K562 (cell line): Measurements from ENCODE around the gene GPR179. TPM values are rescaled to one million over a fixed set of nuclear protein-coding genes. Genes with fewer than 3 reads are reported as not detected.

Experiments
- ATAC-seq: fragments of 200-7000 bp; cut with Tn5 transposase; 3 replicates; pipeline ENCODE4 v1.9.1; 2020; ENCODE audit warnings: moderate library complexity
- BruUV-seq: library from RNA; stranded (reverse); fragments of 400-500 nt; replicated peaks from 2 replicates; lab custom pipeline; 2021; lab: Mats Ljungman, UMichigan
- CTCF ChIA-PET: fragments of 300-600 bp; formaldehyde crosslinking; extraction: SDS; loops from one replicate; lab custom pipeline; 2021; ENCODE audit warnings: low intra/inter-chr PET ratio; lab: Yijun Ruan, JAX
- POLR2A ChIA-PET: fragments of 300-600, 350-650 bp; sonication (Branson Sonifier 250); formaldehyde crosslinking; extraction: SDS; loops from one replicate; lab custom pipeline; 2021; ENCODE audit warnings: antibody characterized with exemption, inconsistent platforms; lab: Yijun Ruan, JAX
- DNase-seq, 4 experiments: peaks; one replicate each; pipeline versions ENCODE4 v3.0.0 to v3.0.0-alpha.2; 2011 to 2018; ENCODE audit warnings: low spot score in 3 of 4, mixed read lengths in 3 of 4; ENCODE audit errors: extremely low read depth in 1 of 4
- FAIRE-seq: peaks from 2 replicates; lab custom pipeline; 2011; peaks lifted over from hg19 to GRCh38; lab: Jason Lieb, UNC
- H2AFZ ChIP-seq: 2 replicates; pipeline ENCODE4 v1.6.0; 2011; ENCODE audit warnings: low read depth, low read length, control low read depth, inconsistent platforms
- H3K27ac ChIP-seq: fragments of 200-600 bp; 3 replicates; pipeline ENCODE4 v1.8.0; 2011; ENCODE audit warnings: low read depth, mild to moderate bottlenecking, control low read depth, inconsistent platforms, low read length, moderate library complexity, mixed read lengths; ENCODE audit errors: extremely low read depth
- H3K27me3 ChIP-seq, 2 experiments: fragments of 300-600 bp in 1 of 2; 2 replicates in 1 of 2; 3 replicates in 1 of 2; pipeline versions ENCODE4 v1.6.0 to v1.8.0; 2011; ENCODE audit warnings: inconsistent platforms in 2 of 2, low read length in 2 of 2, mild to moderate bottlenecking in 1 of 2, mixed read lengths in 1 of 2, moderate library complexity in 1 of 2; ENCODE audit not compliant: control insufficient read depth in 2 of 2, insufficient read depth in 2 of 2
- H3K36me3 ChIP-seq: fragments of 300-600 bp; 3 replicates; pipeline ENCODE4 v1.8.0; 2011; ENCODE audit warnings: mild to moderate bottlenecking, low read length, inconsistent platforms; ENCODE audit not compliant: control insufficient read depth, insufficient read depth
- H3K4me1 ChIP-seq, 2 experiments: fragments of 200-600 bp in 1 of 2; replicated peaks in 1 of 2; 2 replicates in 1 of 2; 3 replicates in 1 of 2; pipeline versions ENCODE4 v1.5.1 to v1.8.0; 2011; ENCODE audit warnings: inconsistent platforms in 2 of 2, low read length in 2 of 2, mild to moderate bottlenecking in 1 of 2, mixed read lengths in 1 of 2, moderate library complexity in 1 of 2; ENCODE audit not compliant: control insufficient read depth in 2 of 2, insufficient read depth in 2 of 2
- H3K4me2 ChIP-seq: 2 replicates; pipeline ENCODE4 v1.6.1; 2011; ENCODE audit warnings: low read length, control low read depth, inconsistent platforms, mixed read lengths; ENCODE audit not compliant: insufficient read depth
- H3K4me3 ChIP-seq: fragments of 200-600 bp; sonication (generic), shearing (Covaris generic); 2 replicates; pipeline ENCODE4 v1.5.1; 2016; ENCODE audit warnings: control low read depth, inconsistent platforms
- H3K79me2 ChIP-seq: fragments of 200-600 bp; 3 replicates; pipeline ENCODE4 v1.8.0; 2011; ENCODE audit warnings: low read length, inconsistent platforms; ENCODE audit not compliant: control insufficient read depth, insufficient read depth
- H3K9ac ChIP-seq, 2 experiments: 2 replicates each; pipeline versions ENCODE4 v1.6.0 to v1.6.1; 2011; ENCODE audit warnings: low read depth in 2 of 2, low read length in 2 of 2, control low read depth in 1 of 2, inconsistent platforms in 1 of 2, mild to moderate bottlenecking in 1 of 2, mixed read lengths in 1 of 2; ENCODE audit not compliant: insufficient read depth in 1 of 2
- H3K9me1 ChIP-seq: one replicate; pipeline ENCODE4 v1.6.0; 2011; ENCODE audit warnings: inconsistent platforms, mild to moderate bottlenecking, low read length, moderate library complexity; ENCODE audit not compliant: control insufficient read depth, insufficient read depth
- H3K9me3 ChIP-seq: replicated peaks from 2 replicates; pipeline ENCODE4 v1.5.1; 2011; ENCODE audit warnings: low read depth, low read length, inconsistent platforms; ENCODE audit not compliant: control insufficient read depth, insufficient read depth
- H4K20me1 ChIP-seq: replicated peaks from 2 replicates; pipeline ENCODE4 v1.6.1; 2011; ENCODE audit warnings: low read length, inconsistent platforms, mixed read lengths; ENCODE audit not compliant: control insufficient read depth, insufficient read depth
- CBX3 ChIP-seq, 2 experiments: IDR thresholded peaks; 1 replicate in 1 of 2; 2 replicates in 1 of 2; pipeline ENCODE4 v1.6.1; 2012; ENCODE audit warnings: inconsistent platforms in 2 of 2, low read length in 2 of 2, borderline replicate concordance in 1 of 2, control low read depth in 1 of 2
- COPS2 ChIP-seq: fragments of 450-650 bp; conservative IDR thresholded peaks from 2 replicates; pipeline ENCODE4 v1.6.1; 2016; ENCODE audit warnings: mild to moderate bottlenecking, moderate library complexity
- HCFC1 ChIP-seq: IDR thresholded peaks from 2 replicates; pipeline ENCODE4 v1.6.1; 2012; ENCODE audit warnings: low read depth, low read length, improper control_type of control experiment
- MTA3 ChIP-seq: fragments of 450-650 bp; formaldehyde crosslinking; IDR thresholded peaks from 2 replicates; pipeline ENCODE4 v1.6.1; 2017; ENCODE audit warnings: mild to moderate bottlenecking, borderline replicate concordance
- NFIC ChIP-seq: fragments of 450-650 bp; IDR thresholded peaks from 2 replicates; pipeline ENCODE4 v1.6.1; 2017; ENCODE audit warnings: mild to moderate bottlenecking, inconsistent platforms
- SPI1 ChIP-seq: IDR thresholded peaks from 2 replicates; pipeline ENCODE4 v1.6.1; 2011; ENCODE audit warnings: low read depth, low read length, control low read depth, borderline replicate concordance
- SREBF1 ChIP-seq: fragments of 150-350 bp; IDR thresholded peaks from 2 replicates; pipeline ENCODE4 v1.6.1; 2014; ENCODE audit warnings: antibody characterized with exemption, low read depth, low read length, borderline replicate concordance
- TCFL5 ChIP-seq: fragments of 250-450 bp; sonication (Bioruptor Pico); conservative IDR thresholded peaks from 2 replicates; pipeline ENCODE4 v1.6.1; 2021; ENCODE audit warnings: mild to moderate bottlenecking, moderate library complexity, matching md5 sums
- ZBTB1 ChIP-seq: sonication (generic); formaldehyde crosslinking; IDR thresholded peaks from 2 replicates; pipeline ENCODE4 v1.8.1; 2023; ENCODE audit warnings: missing genetic modification reagents, low read depth, mild to moderate bottlenecking, borderline replicate concordance
- ZBTB7A ChIP-seq: IDR thresholded peaks from 2 replicates; pipeline ENCODE4 v1.6.1; 2011; ENCODE audit warnings: low read depth, mild to moderate bottlenecking, low read length, moderate library complexity, borderline replicate concordance; ENCODE audit not compliant: control insufficient read depth
- ZNF24 ChIP-seq: fragments of 450-650 bp; IDR thresholded peaks from 2 replicates; pipeline ENCODE4 v1.6.1; 2016
- ZNF274 ChIP-seq: IDR thresholded peaks from 2 replicates; pipeline ENCODE4 v1.6.1; 2011; ENCODE audit warnings: low read depth, mild to moderate bottlenecking, low read length, moderate library complexity, borderline replicate concordance
- ZNF778 ChIP-seq: fragments of 450-650 bp; formaldehyde crosslinking; IDR thresholded peaks from 2 replicates; pipeline ENCODE4 v1.4.0; 2020; ENCODE audit warnings: mild to moderate bottlenecking, moderate library complexity
- WGBS: fragments of 100-300 bp; shearing (Covaris generic); methylation state at CpG from one replicate; pipeline ENCODE4 v1.1.6; 2016; ENCODE audit warnings: low coverage, mixed read lengths; ENCODE audit not compliant: insufficient coverage; ENCODE audit errors: missing lambda C conversion rate; 5-methylcytosine and 5-hydroxymethylcytosine counted together
- in situ Hi-C: fragments of 300-500 bp; cut with MboI; formaldehyde crosslinking; loops from 4 replicates; pipeline ENCODE4 v1.15.0; 2018; ENCODE audit warnings: inconsistent platforms, mixed read lengths
- intact Hi-C: fragments of 100-400 bp; cut with micrococcal nuclease; formaldehyde crosslinking; loops from 2 replicates; pipeline ENCODE4 v1.14.2; 2022
- polyA plus RNA-seq, 8 experiments: library from polyadenylated mRNA; depleted of rRNA in 4 of 8; stranded (reverse) in 5 of 8; unstranded in 3 of 8; fragments of >200 nt; fragmentation: Nextera tagmentation in 2 of 8; fragmentation: Illumina TruSeq in 1 of 8; extraction: Ambion mirVana in 2 of 8; extraction: Trizol in 1 of 8; gene quantifications; 2 replicates each; pipeline versions ENCODE4 v1.2.1 to v1.2.3, GENCODE V29; 2011 to 2014; ENCODE audit warnings: inconsistent platforms in 1 of 8, missing spikeins in 1 of 8
- total RNA-seq, 7 experiments: library from RNA; depleted of rRNA in 6 of 7; stranded (reverse); fragments of >200 nt in 6 of 7; fragmentation: Illumina TruSeq in 2 of 7; extraction: Trizol in 2 of 7; gene quantifications; 2 replicates each; pipeline versions ENCODE4 v1.2.1 to v1.2.3, GENCODE V29; 2011 to 2021; ENCODE audit warnings: low replicate concordance in 1 of 7
- TF ChIP-seq, protein P1 (sequence below): fragments of 450-650 bp; conservative IDR thresholded peaks from 2 replicates; pipeline ENCODE4 v1.6.1; 2016; ENCODE audit warnings: missing genetic modification characterization, low read depth, mild to moderate bottlenecking, control low read depth, missing compliant biosample characterization

GPR179 gene
- total and polyA plus RNA-seq, 9 of the 15 experiments (the other 6 are each of a cell fraction or from before 2014, with no cell fraction given) = not detected

GRCh38 chr17:38341035-38341721 is 2.6 kb downstream of the GPR179 start:
- H3K4me3 ChIP-seq = no peak overlapping the region
- H4K20me1 ChIP-seq = peaks cover 21% of the 10 kb centered on the region
- peaks cover 0 to 3% of the 10 kb centered on the region in 2 experiments; a peak in 1 of 5 replicates for H3K4me1 ChIP-seq
- DNase-seq = no peak
- POLR2A ChIA-PET = interaction anchor here (0.6 to 1.7 kb wide), 7 partner anchors 9 to 71 kb away, joined by 3 to 7 read pairs (median 3); partner anchors contain the start of gene SOCS7
- no peaks in the 10 kb centered on the region for H3K79me2 ChIP-seq
- intact Hi-C loops = no loop called here
- in situ Hi-C loops = loop anchor here (10.0 kb wide), 1 partner anchor 134 kb away; no protein-coding TSS in a partner anchor
- no peak overlapping the region for H3K27ac ChIP-seq
- no peak for ATAC-seq
- WGBS = 6% methylated on average over 5 of the region's 5 CpGs
- FAIRE-seq = no peak
- TF ChIP-seq NFIC (peak; percentile 91), HCFC1 (no peak), SPI1 (0 out of 2 replicates have a peak, but pooled peaks have one; percentile 2)
- TF ChIP-seq, all 486 proteins: peak for 2
- BruUV-seq = no TSS peak
- CTCF ChIA-PET = no interaction called here
- Histone ChIP-seq H3K9me3 (no peaks in the 10 kb centered on the region), H3K36me3 (no peaks in the 10 kb centered on the region), H3K9ac (peak overlapping the region in 1 of 2 experiments; percentile 4; a peak in 1 of 4 replicates), H3K27me3 (peaks cover 42 to 69% of the 10 kb centered on the region in 2 experiments; a peak in 4 of 5 replicates), H3K9me1 (no peaks in the 10 kb centered on the region), H3K4me2 (no peak overlapping the region), H2AFZ (no peak overlapping the region)

DNA sequence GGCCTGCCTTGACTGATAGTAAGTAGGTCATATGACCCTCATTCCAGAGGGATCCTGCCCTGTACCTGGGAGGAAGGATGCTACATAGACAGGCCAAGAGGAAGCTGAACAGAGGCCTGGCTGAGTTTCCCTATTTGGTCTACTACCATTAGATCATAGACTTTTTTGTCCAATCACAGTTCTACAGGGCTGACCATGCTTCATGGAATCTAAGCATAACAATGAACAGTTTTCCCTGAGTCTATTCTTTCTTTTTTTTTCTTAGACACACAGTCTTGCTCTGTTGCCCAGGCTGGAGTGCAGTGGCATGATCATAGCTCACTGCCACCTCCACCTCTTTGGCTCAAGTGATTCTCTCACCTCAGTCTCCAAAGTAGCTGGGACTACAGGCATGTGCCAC is 3.9 kb downstream of the GPR179 start:
- H3K79me2 ChIP-seq = no peaks in the 10 kb centered on the region
- peaks cover 0 to 6% of the 10 kb centered on the region in 2 experiments; a peak in 1 of 5 replicates for H3K4me1 ChIP-seq
- ATAC-seq (no peak), FAIRE-seq (no peak), DNase-seq (no peak)
- intact Hi-C loops = no loop called here
- no peaks in the 10 kb centered on the region for H3K9me3 ChIP-seq
- H4K20me1 ChIP-seq = peaks cover 22% of the 10 kb centered on the region
- no peak overlapping the region for H3K27ac ChIP-seq
- no peak overlapping the region for H3K4me2 ChIP-seq
- H3K4me3 ChIP-seq = no peak overlapping the region
- no peaks in the 10 kb centered on the region for H3K36me3 ChIP-seq
- CTCF ChIA-PET = no interaction called here
- H3K9ac ChIP-seq = no peak overlapping the region
- BruUV-seq = no TSS peak
- no peak overlapping the region for H2AFZ ChIP-seq
- in situ Hi-C loops = loop anchor here (10.0 kb wide), 1 partner anchor 135 kb away; no protein-coding TSS in a partner anchor
- H3K27me3 ChIP-seq = peaks cover 51 to 76% of the 10 kb centered on the region in 2 experiments; a peak in 4 of 5 replicates
- POLR2A ChIA-PET = interaction anchor here (1.4 kb wide), 1 partner anchor 8 kb away, joined by 3 read pairs; no protein-coding TSS in a partner anchor
- H3K9me1 ChIP-seq = no peaks in the 10 kb centered on the region
- TF ChIP-seq SREBF1 (no peak), CBX3 (IDR thresholded peaks at IDR 0.05; ENCODE audit: borderline replicate concordance in 1 of 2, low read length in 2 of 2) (no peak), ZNF274 (no peak), ZNF24 (no peak), MTA3 (no peak), TCFL5 (no peak), ZBTB1 (CRISPR knock-in tag) (no peak), ZNF778 (no peak), COPS2 (no peak), ZBTB7A (no peak)
- TF ChIP-seq, protein P1, sequence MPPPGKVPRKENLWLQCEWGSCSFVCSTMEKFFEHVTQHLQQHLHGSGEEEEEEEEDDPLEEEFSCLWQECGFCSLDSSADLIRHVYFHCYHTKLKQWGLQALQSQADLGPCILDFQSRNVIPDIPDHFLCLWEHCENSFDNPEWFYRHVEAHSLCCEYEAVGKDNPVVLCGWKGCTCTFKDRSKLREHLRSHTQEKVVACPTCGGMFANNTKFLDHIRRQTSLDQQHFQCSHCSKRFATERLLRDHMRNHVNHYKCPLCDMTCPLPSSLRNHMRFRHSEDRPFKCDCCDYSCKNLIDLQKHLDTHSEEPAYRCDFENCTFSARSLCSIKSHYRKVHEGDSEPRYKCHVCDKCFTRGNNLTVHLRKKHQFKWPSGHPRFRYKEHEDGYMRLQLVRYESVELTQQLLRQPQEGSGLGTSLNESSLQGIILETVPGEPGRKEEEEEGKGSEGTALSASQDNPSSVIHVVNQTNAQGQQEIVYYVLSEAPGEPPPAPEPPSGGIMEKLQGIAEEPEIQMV (tag) = no peak
